CD4-positive, alpha-beta T cell treated with Interleukin-15 for 4 hours (primary cell): ENCODE results near the gene SLC39A10.

Experiments used
- DNase-seq: peaks from one replicate; pipeline ENCODE4 v3.0.0-alpha.2; 2020; ENCODE audit warnings: low spot score

SLC39A10 gene

GRCh38 chr2:195730912-195731311, 73.9 kb downstream of the SLC39A10 start:
- no peak for DNase-seq

GRCh38 chr2:195732574-195732973, 75.5 kb downstream of the SLC39A10 start:
- no peak for DNase-seq

- no peak for DNase-seq
These were observed 76.8 kb downstream of the SLC39A10 start for GRCh38 chr2:195733831-195734230.

DNA sequence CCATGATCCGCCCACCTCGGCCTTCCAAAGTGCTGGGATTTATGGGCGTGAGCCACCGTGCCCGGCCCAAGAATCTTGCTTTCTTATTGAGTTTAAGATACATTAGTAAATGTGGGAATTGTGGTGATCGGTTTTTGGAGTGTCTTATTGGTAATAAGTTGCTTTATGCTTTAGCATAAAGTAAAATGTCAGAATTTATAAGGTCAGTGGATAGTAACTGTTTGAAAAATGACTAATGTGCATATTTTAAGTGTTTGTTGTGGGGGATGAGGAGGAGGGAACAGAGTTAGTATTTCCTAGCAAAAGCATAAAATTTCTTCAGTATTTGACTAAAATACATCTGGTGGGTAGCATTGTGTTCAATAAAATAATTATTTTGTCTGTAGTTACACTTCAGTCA, 77.4 kb downstream of the SLC39A10 start:
- no peak for DNase-seq

- DNase-seq, result no peak
These were observed 77.9 kb downstream of the SLC39A10 start for GRCh38 chr2:195734931-195735330.

GRCh38 chr2:195735347-195735746, 78.3 kb downstream of the SLC39A10 start:
- DNase-seq, result no peak

- no peak for DNase-seq
These were observed 80.7 kb downstream of the SLC39A10 start for GRCh38 chr2:195737511-195738325.

DNA sequence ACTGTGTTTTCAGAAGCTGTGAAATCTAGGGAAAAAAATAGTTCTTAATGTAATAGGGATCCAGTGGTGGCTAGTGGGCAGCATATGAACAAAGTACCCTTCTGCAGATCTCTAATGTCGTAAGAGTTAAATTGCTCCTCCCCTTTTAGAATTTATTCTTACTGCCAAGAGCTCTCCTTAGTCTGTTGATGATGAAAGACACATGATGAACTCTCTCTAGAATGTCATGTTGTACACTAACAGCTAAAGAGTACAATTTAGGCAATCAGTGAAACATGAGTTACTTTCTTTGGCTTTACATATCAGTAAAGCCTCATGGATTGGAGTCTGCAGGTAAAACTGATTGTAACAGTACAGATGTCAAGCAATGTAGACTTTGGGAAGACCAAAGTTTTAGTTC, 84.2 kb downstream of the SLC39A10 start:
- no peak for DNase-seq

DNA sequence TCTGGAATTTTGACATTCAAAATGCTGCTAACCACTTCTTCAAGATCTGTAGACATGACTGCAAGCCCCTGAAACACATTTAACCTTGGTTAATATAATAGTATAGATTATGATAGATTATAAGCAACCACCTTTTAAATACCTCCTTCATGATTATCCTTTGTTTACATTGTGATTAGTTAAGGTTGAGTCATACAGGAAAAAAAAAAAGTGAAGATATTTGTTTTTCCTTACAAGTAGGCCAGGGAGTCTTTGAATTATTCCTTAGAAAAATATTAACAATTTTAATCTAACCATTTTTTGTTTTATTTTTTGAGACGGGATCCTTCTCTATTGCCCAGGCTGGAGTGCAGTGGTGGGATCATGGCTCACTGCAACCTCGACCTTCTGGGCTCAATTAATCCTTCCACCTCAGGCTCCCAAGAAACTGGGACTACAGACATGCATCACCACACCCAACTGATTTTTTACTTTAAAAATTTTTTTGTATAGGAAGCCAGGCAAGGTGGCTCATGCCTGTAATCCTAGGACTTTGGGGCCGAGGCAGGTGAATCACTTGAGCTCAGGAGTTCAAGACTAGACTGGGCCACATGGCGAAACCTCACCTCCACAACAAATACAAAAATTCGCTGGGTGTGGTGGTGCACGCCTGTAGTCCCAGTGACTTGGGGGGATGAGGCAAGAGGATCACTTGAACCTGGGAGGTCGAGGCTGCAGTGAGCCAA, 99.4 kb downstream of the SLC39A10 start:
- no peak for DNase-seq

DNA sequence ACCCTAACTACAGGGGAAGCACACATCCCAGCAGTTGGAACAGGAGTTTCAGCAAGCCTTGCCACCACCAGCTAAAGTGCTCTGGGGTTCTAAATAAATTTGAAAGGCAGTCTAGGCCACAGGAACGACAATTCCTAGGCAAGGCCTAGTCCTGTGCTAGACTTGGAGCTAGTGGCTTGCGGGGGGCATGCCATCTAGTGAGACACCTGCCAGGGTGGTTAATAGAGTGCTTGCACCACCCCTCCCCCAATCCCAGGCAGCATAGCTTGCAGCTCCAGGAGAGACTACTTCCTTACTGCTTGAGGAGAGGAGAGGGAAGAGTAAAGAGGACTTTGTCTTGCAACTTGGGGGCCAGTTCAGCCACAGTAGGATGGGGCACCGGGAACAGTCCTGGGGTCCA, 101.8 kb downstream of the SLC39A10 start:
- DNase-seq, result no peak

GRCh38 chr2:195759877-195760276, 102.9 kb downstream of the SLC39A10 start:
- no peak for DNase-seq

DNA sequence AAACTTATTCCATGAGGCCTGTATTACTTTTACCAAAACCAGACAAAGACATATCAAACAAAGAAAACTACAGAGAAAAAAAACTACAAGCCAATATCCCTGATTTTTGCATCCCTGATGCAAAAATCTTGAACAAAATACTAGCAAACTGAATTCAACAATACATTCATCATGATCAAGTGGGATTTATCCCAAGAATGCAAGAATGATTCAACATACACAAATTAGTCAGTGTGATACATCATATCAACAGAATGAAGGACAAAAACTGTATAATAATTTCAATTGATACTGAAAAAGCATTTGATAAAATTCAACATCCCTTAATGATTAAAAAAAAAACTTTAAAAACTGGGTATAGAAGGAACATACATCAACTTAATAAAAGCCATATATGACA, 106.8 kb downstream of the SLC39A10 start:
- no peak for DNase-seq

GRCh38 chr2:195766691-195767090, 109.7 kb downstream of the SLC39A10 start:
- DNase-seq, result no peak

GRCh38 chr2:195768431-195768830, 111.4 kb downstream of the SLC39A10 start:
- no peak for DNase-seq

- no peak for DNase-seq
These were observed 112.9 kb downstream of the SLC39A10 start for GRCh38 chr2:195769975-195770374.

GRCh38 chr2:195779491-195779890, 122.5 kb downstream of the SLC39A10 start:
- DNase-seq, result no peak

GRCh38 chr2:195782156-195782555, 125.1 kb downstream of the SLC39A10 start:
- DNase-seq, result no peak
